Naive thymus-derived CD8-positive, alpha-beta T cell (primary cell): ENCODE data around the gene FOXN3. TPM values are rescaled to one million over a fixed set of nuclear protein-coding genes. Genes with fewer than 3 reads are reported as not detected.
A peak's percentile ranks its signal among the peaks of the same experiment; 100 is the strongest.

Source experiments
- ATAC-seq, 2 donors: fragments of 150-1000 bp; cut with Tn5 transposase in 1 of 2; sonication (Bioruptor Pico), chemical (Tn5 transposase) in 1 of 2; 1 replicate in 1 of 2; 2 replicates in 1 of 2; pipeline ENCODE4 v1.10.0; 2021; ENCODE audit warnings: mild to moderate bottlenecking in 2 of 2, moderate library complexity in 2 of 2
- POLR2A ChIA-PET: fragments of 350-600 bp; sonication (Branson Sonifier 250); formaldehyde crosslinking; loops from one replicate; lab custom pipeline; 2021; ENCODE audit warnings: antibody characterized with exemption; lab: Charles Lee
- DNase-seq, 10 donors: peaks; one replicate each; pipeline versions ENCODE4 v3.0.0 to v3.0.0-alpha.2; 2020 to 2022
- H3K27ac Mint-ChIP-seq, 10 donors: one replicate each; pipeline ENCODE4 v1.8.0; 2020 to 2022; ENCODE audit warnings: mild to moderate bottlenecking in 10 of 10, mixed read lengths in 10 of 10, moderate library complexity in 4 of 10, inconsistent platforms in 1 of 10
- H3K27me3 Mint-ChIP-seq, 5 donors: one replicate each; pipeline ENCODE4 v1.8.0; 2021 to 2022; ENCODE audit warnings: mixed read lengths in 5 of 5
- H3K36me3 Mint-ChIP-seq, 3 donors: one replicate each; pipeline ENCODE4 v1.8.0; 2020 to 2022; ENCODE audit warnings: mixed read lengths in 3 of 3, mild to moderate bottlenecking in 2 of 3, inconsistent platforms in 1 of 3
- H3K4me1 Mint-ChIP-seq, 4 donors: one replicate each; pipeline ENCODE4 v1.8.0; 2021 to 2022; ENCODE audit warnings: mixed read lengths in 4 of 4
- H3K4me3 Mint-ChIP-seq, 10 donors: one replicate each; pipeline ENCODE4 v1.8.0; 2020 to 2022; ENCODE audit warnings: mild to moderate bottlenecking in 10 of 10, mixed read lengths in 10 of 10, moderate library complexity in 6 of 10, inconsistent platforms in 1 of 10
- H3K9me3 Mint-ChIP-seq, 9 donors: one replicate each; pipeline ENCODE4 v1.8.0; 2020 to 2022; ENCODE audit warnings: mixed read lengths in 9 of 9, mild to moderate bottlenecking in 3 of 9, inconsistent platforms in 1 of 9, moderate library complexity in 1 of 9
- polyA plus RNA-seq, 3 donors: library from polyadenylated mRNA; unstranded; fragments of 300-500 nt; fragmentation: Illumina TruSeq; gene quantifications; one replicate each; pipeline ENCODE4 v1.2.3, GENCODE V29; 2021
- total RNA-seq, 8 experiments: library from RNA in 2 of 8; stranded (reverse) in 2 of 8; gene quantifications; one replicate each; pipeline ENCODE4 v1.2.3 and lab custom pipeline; 2021 to 2026

The FOXN3 gene
- total and polyA plus RNA-seq, 5 experiments from 2014 or later = 107 to 148 (median 125) TPM

DNA sequence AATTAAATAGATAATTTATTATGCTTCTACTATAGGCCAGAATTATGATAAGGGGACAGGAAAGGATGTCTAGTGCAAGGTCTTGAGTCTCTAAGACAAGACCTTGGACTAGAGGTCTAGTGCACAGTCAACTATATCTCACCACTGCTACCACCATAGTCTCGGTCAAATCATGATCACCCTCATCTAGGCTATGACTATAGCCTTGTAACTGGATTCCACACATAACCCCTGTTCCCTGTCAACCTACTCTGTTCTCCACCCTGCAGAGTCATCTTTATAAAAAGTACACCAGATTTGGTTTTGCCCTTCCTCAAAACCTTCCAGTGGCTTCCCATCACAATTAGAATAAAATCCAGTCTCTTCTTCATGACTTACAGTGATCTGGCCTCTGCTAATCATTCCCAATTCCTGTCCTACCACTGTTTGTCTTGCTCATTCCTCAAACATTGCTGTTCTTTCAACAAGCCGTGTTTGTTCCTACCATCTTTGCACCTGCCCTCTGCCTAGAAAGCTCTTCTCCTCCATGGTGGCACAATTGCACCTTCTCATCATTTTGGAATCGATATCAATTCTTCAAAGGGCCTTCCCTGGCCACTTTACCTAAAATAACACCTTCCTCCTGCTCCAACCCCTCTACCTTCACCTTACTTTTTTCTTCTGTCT is 169.4 kb downstream of the FOXN3 start:
- Mint-ChIP-seq H3K27ac (peak overlapping the region in 4 of 10 donors; percentile 2 to 64 (median 6)), H3K27me3 (no peaks in the 10 kb centered on the region), H3K36me3 (peaks cover 4 to 23% (median 10%) of the 10 kb centered on the region in 3 donors), H3K4me1 (peaks cover 40 to 82% (median 72%) of the 10 kb centered on the region in 4 donors), H3K4me3 (no peak overlapping the region), H3K9me3 (peaks cover 0 to 4% (median 0%) of the 10 kb centered on the region in 9 donors)
- POLR2A ChIA-PET = no interaction called here
- DNase-seq (no peak), ATAC-seq (no peak)

DNA sequence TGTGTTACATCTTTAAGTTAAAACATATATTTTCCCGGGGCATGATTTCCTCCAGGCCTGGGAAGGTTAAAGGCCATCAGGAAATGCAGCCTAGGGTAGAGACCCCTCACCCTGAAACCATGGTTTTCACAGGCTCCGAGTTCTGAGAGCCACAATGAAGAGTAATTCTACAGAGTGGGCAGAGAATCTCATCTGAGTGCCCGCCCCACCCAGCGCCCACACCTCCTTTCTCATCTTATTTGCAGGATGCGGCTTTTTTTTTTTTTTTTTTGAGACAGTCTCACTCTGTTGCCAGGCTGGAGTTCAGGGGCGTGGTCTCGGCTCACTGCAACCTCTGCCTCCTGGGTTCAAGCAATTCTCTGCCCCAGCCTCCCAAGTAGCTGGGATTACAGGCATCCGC is 170.7 kb downstream of the FOXN3 start:
- no peak overlapping the region for H3K4me3 Mint-ChIP-seq
- H3K36me3 Mint-ChIP-seq = peaks cover 0 to 19% (median 5%) of the 10 kb centered on the region in 3 donors
- H3K9me3 Mint-ChIP-seq = peaks cover 0 to 4% (median 0%) of the 10 kb centered on the region in 9 donors
- no peaks in the 10 kb centered on the region for H3K27me3 Mint-ChIP-seq
- DNase-seq (no peak), ATAC-seq (no peak)
- H3K27ac Mint-ChIP-seq = no peak overlapping the region
- POLR2A ChIA-PET = no interaction called here
- peaks cover 41 to 86% (median 78%) of the 10 kb centered on the region in 4 donors for H3K4me1 Mint-ChIP-seq

DNA sequence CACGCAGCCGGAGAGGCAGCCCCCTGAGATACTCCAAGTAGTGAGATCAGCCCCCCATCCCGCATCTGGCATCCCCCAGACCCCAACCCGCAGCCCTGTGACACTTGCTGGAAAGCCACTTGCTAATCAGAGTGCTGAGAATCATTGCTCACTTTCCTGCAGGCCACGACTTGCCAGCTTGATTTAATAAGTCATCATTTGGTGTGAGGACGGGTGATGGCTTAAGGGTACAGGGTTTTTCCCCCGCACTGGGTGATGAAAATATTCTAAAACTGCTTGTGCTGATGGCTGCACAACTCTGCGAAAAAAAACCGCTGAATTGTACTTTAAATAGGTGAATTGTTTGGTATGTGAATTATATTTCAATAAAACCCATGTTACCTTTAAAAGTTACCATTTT is 171.2 kb downstream of the FOXN3 start:
- peaks cover 0 to 3% (median 0%) of the 10 kb centered on the region in 9 donors for H3K9me3 Mint-ChIP-seq
- POLR2A ChIA-PET = interaction anchor here (0.6 kb wide), 1 partner anchor 269 kb away, joined by 5 read pairs; no protein-coding TSS in a partner anchor
- H3K27ac Mint-ChIP-seq = no peak overlapping the region
- no peaks in the 10 kb centered on the region for H3K27me3 Mint-ChIP-seq
- H3K36me3 Mint-ChIP-seq = peaks cover 0 to 17% (median 2%) of the 10 kb centered on the region in 3 donors
- DNase-seq = no peak
- no peak for ATAC-seq
- peak overlapping the region in 1 of 10 donors; percentile 62 for H3K4me3 Mint-ChIP-seq
- H3K4me1 Mint-ChIP-seq = peaks cover 41 to 86% (median 78%) of the 10 kb centered on the region in 4 donors

DNA sequence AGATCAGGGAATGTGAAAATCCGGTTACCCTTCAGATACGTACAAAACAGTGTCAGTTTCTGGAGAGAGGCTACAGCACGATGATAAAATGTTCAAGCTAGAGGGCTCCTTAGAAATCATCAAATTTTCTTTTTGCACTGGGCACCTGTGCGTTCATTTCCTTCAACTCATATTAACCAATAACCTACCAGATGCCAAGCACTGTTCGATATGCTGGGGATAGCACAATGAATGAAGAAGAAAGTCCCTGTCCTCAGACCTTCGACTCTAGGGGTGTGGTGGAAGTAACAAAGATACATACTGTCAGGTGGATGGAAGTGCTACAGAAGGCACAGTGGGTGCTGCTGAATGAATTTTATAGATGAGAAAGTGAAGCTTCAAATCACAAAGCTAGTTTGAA is 172.3 kb downstream of the FOXN3 start:
- DNase-seq = no peak
- Mint-ChIP-seq H3K4me3 (peak overlapping the region in 1 of 10 donors; percentile 22), H3K27ac (peak overlapping the region in 3 of 10 donors; percentile 1 to 41 (median 9)), H3K4me1 (peaks cover 44 to 86% (median 78%) of the 10 kb centered on the region in 4 donors), H3K36me3 (peaks cover 0 to 16% (median 0%) of the 10 kb centered on the region in 3 donors), H3K27me3 (no peaks in the 10 kb centered on the region), H3K9me3 (no peaks in the 10 kb centered on the region)
- ATAC-seq = no peak
- POLR2A ChIA-PET = no interaction called here

DNA sequence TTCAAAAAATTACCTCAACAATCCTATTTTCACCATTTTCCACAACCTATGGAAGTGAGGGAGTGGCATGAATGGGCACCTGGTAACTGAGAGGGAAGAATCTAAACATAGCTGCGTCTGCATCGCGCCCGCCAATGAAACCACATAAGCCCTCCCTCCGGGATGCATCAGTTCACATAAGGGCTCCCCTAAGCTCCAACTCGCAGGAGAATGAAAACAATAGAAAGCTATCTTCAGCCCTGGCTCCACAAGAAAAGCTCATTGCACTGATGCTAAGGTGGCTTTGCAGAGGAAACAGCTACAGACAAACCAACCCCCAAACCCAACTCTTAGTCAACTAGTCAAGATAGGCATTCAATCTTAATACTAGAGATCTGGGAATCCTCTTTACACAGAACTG is 173.3 kb downstream of the FOXN3 start:
- POLR2A ChIA-PET = no interaction called here
- peaks cover 48 to 88% (median 78%) of the 10 kb centered on the region in 4 donors for H3K4me1 Mint-ChIP-seq
- peak overlapping the region in 2 of 10 donors; percentile 3 to 26 for H3K27ac Mint-ChIP-seq
- DNase-seq = no peak
- no peak for ATAC-seq
- H3K27me3 Mint-ChIP-seq = no peaks in the 10 kb centered on the region
- peaks cover 0 to 15% (median 0%) of the 10 kb centered on the region in 3 donors for H3K36me3 Mint-ChIP-seq
- H3K9me3 Mint-ChIP-seq = no peaks in the 10 kb centered on the region
- no peak overlapping the region for H3K4me3 Mint-ChIP-seq

DNA sequence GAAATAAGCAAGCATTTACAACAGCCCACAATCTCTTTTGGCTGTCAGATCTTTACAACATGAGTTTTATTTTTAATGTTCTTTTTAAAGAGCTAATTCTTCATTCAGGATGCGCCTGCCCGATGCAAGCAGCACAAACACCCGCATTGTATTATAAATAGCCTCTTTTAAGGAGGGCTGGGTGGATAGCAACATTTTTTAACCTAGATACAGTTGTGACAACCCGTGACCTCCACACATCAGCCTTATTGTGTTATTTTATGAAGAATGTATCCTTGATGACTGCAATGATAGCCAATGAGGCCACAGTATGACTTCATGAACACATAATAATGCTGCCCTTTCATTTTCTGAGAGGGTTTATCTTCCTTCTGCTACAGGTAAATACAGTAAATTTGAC is 173.7 kb downstream of the FOXN3 start:
- Mint-ChIP-seq H3K27ac (no peak overlapping the region), H3K27me3 (no peaks in the 10 kb centered on the region), H3K4me1 (peaks cover 47 to 86% (median 79%) of the 10 kb centered on the region in 4 donors), H3K36me3 (peaks cover 0 to 15% (median under 1%) of the 10 kb centered on the region in 3 donors), H3K9me3 (no peaks in the 10 kb centered on the region), H3K4me3 (no peak overlapping the region)
- POLR2A ChIA-PET = no interaction called here
- ATAC-seq (no peak), DNase-seq (no peak)

DNA sequence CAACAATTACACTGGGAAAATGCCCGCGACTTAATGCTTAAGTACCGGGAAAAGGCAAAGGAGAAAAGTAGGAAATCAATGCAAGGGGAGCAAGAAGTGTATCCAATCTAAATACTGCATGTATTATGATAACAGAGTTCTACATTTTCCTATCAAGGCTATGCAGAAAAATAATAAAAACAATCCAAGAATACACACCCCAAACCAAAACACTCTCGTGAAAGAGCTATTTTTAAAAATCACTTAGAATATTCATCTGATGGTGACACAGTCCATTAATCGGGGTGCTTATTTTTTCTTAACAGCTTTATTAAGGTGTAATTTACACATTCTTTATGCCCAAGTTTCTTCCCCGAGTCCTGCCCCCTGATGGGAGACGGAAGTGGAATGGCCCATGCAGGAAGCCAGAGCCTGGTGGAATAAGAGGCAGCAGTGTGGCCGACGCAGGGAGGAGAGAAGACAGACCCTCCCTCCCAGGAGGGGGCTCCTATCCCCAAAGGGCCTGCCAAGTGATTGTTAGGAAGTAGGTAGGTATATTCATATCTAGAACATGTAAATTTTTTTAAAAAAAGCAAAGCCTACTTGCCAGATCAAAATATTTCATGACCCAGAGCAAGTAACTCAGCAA is 174.3 kb downstream of the FOXN3 start:
- Mint-ChIP-seq H3K4me1 (peaks cover 47 to 86% (median 78%) of the 10 kb centered on the region in 4 donors), H3K4me3 (no peak overlapping the region), H3K36me3 (peaks cover 0 to 15% (median 4%) of the 10 kb centered on the region in 3 donors), H3K27ac (peak overlapping the region in 2 of 10 donors; percentile 42 to 61), H3K9me3 (no peaks in the 10 kb centered on the region), H3K27me3 (no peaks in the 10 kb centered on the region)
- DNase-seq = no peak
- no peak for ATAC-seq
- POLR2A ChIA-PET = no interaction called here

DNA sequence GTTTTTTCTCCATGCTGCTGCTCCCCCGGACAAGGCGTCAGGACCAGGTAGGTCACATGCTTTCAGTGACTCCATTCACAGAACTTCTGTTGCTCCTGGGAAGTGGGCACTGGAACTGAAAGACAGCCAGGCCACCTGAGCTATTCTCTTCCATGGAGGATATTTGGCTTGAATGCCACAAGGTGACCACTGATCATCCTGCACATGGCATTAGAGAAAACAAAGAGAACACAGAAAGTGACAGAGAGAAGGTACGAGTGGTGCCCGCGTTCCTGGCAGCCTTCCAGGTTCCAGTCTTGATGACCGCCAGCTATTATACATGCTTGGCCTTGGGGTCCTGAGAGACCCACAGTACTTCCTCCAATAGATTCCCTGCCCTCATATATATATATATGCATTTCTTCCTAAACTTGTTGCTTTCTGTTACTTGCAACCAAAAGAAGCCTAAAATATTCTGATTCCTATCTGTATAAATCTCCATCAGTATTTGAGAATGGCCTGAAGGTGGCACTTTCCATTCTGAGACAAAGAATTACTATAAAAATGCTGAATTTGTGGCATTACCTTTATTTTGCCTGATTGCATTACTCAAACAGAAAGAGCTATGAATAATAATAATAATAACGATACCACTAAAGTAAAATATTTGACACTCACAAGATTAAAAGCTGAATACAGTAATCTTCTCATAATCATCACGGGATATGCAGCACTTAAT is 174.9 kb downstream of the FOXN3 start:
- Mint-ChIP-seq H3K36me3 (peaks cover 0 to 15% (median 5%) of the 10 kb centered on the region in 3 donors), H3K27ac (peak overlapping the region in 3 of 10 donors; percentile 61 to 80 (median 61)), H3K9me3 (no peaks in the 10 kb centered on the region), H3K27me3 (no peaks in the 10 kb centered on the region), H3K4me3 (peak overlapping the region in 1 of 10 donors; percentile 35), H3K4me1 (peaks cover 46 to 83% (median 77%) of the 10 kb centered on the region in 4 donors)
- DNase-seq (no peak), ATAC-seq (no peak)
- POLR2A ChIA-PET = no interaction called here

DNA sequence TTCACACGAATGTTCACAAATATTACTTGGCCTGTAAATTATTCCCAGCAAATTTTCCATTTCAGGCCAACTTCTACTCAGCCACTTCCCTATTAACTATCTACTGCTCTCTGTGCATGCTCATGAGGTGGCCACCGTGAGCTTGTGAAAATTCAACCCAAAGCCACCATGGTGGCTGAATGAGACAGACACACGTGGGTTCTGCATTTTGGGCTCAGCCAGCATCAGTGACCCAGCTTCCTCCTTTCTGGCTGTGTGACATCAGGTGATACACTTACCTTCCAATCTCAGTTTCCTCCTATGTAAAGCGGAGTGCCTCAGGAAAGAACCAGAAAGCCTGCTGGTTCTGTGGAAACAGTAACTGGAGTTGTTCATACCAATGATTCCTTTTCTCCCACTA is 175.8 kb downstream of the FOXN3 start:
- peak overlapping the region in 6 of 10 donors; percentile 26 to 82 (median 54) for H3K27ac Mint-ChIP-seq

DNA sequence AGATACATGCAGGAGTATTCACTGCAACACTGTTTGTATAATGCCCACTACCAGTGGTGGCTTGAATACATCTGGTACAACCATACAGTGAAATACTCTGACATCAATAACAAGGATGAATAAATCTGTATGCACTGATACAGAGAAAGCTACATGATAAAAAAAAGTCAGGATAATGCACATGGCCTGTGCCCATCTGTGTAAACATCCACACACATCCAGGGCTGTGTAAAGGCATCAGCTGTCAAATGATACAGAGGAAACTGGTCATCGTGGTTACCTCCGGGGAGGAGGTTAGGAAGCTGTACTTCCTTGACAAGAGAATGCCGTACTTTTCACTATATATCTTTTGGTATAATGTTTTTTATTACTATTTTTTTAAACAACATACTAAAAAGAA is 176.6 kb downstream of the FOXN3 start:
- H3K4me1 Mint-ChIP-seq = peaks cover 44 to 83% (median 73%) of the 10 kb centered on the region in 4 donors
- peak overlapping the region in 2 of 10 donors; percentile 15 to 60 for H3K27ac Mint-ChIP-seq
- H3K36me3 Mint-ChIP-seq = peaks cover 0 to 15% (median 9%) of the 10 kb centered on the region in 3 donors
- POLR2A ChIA-PET = no interaction called here
- ATAC-seq (peak; percentile 42 to 54), DNase-seq (peak in 2 of 10 donors; percentile 2 to 7)
- H3K9me3 Mint-ChIP-seq = peaks cover 0 to 4% (median 0%) of the 10 kb centered on the region in 9 donors
- peak overlapping the region in 1 of 10 donors; percentile 6 for H3K4me3 Mint-ChIP-seq
- no peaks in the 10 kb centered on the region for H3K27me3 Mint-ChIP-seq

More for the DNA sequence above, 175.8 kb downstream of the FOXN3 start:
- peaks cover 42 to 84% (median 77%) of the 10 kb centered on the region in 4 donors for H3K4me1 Mint-ChIP-seq
- POLR2A ChIA-PET = no interaction called here
- H3K4me3 Mint-ChIP-seq = peak overlapping the region in 4 of 10 donors; percentile 6 to 20 (median 14)
- H3K9me3 Mint-ChIP-seq = no peaks in the 10 kb centered on the region
- ATAC-seq = no peak
- no peaks in the 10 kb centered on the region for H3K27me3 Mint-ChIP-seq
- DNase-seq = no peak
- peaks cover 0 to 12% (median 5%) of the 10 kb centered on the region in 3 donors for H3K36me3 Mint-ChIP-seq

DNA sequence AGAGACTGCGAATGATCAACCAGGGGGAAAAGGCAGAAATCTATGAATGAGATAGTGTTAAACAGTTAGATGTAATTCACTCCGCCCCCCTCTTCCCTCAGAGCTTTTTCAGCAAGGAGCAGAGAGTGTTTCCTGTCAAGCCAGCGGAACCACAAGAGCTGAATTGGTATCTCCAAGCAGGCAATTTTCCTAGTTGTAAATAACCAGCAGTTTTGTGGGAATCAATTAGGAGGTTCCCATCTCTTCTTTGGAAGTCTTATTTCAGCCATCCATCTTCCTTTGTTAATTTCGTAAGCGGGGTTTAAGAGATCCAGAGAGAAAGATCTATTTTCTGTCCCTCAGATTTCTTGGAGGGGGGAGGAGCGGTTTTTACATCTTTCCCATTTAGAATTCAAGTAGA is 178.0 kb downstream of the FOXN3 start:
- Mint-ChIP-seq H3K27ac (peak overlapping the region in 2 of 10 donors; percentile 12 to 41), H3K4me3 (peak overlapping the region in 1 of 10 donors; percentile 1), H3K27me3 (no peaks in the 10 kb centered on the region), H3K36me3 (peaks cover 0 to 12% (median 9%) of the 10 kb centered on the region in 3 donors), H3K9me3 (peaks cover 0 to 7% (median 0%) of the 10 kb centered on the region in 9 donors), H3K4me1 (peaks cover 47 to 83% (median 69%) of the 10 kb centered on the region in 4 donors)
- no peak for DNase-seq
- no peak for ATAC-seq
- POLR2A ChIA-PET = no interaction called here

DNA sequence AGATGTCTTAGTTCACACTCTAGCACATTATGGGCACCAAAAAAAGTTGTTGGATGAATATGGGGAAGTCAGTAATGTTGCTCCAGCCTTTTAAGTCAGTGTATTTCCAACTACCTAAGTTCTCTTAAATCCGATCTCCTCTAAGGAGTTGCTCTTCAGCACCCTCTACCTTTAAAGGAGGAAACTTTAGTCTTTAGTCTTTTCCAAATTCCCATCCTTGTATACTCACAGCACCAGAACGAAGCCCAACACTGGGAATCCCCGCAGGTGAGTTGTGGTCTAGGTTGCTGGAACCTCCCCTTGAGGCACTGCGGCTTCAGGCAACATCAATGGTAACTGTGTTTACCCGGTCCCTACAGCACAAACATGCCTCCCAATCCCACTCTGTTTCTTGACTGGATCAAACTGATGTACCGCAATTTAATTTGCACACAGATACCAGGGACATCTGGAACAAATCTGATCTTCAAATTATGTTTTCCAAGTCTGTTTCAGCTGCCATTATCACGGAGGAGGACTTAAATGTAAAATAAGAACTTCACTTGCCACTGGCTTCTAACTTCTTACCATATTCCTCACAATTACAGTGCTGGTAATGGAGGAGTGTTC is 179.0 kb downstream of the FOXN3 start:
- peaks cover 0 to 12% (median 9%) of the 10 kb centered on the region in 3 donors for H3K36me3 Mint-ChIP-seq
- ATAC-seq (no peak), DNase-seq (no peak)
- H3K27ac Mint-ChIP-seq = no peak overlapping the region
- peaks cover 0 to 7% (median 0%) of the 10 kb centered on the region in 9 donors for H3K9me3 Mint-ChIP-seq
- POLR2A ChIA-PET = no interaction called here
- H3K27me3 Mint-ChIP-seq = no peaks in the 10 kb centered on the region
- no peak overlapping the region for H3K4me3 Mint-ChIP-seq
- peaks cover 48 to 84% (median 67%) of the 10 kb centered on the region in 4 donors for H3K4me1 Mint-ChIP-seq
